ENCODE measurements around the gene HEATR5A. TPM values are rescaled to one million over a fixed set of nuclear protein-coding genes. Genes with fewer than 3 reads are reported as not detected.

Gene HEATR5A
- total and polyA plus RNA-seq, 10 of the 15 experiments (the other 5 are each of a cell fraction or from before 2014, with no cell fraction given) = 5.1 to 37.1 (median 13.8) TPM

- no peak overlapping the region for H3K4me3 ChIP-seq
- H3K4me1 ChIP-seq (ENCODE audit: control insufficient read depth, insufficient read depth, low read length) = peaks cover 6% of the 10 kb centered on the region; the same call in 1 of the 2 replicates
- CTCF ChIA-PET = interaction anchor here (1.2 kb wide), 1 partner anchor 180 kb away, joined by 3 read pairs; no protein-coding TSS in a partner anchor
- no peaks in the 10 kb centered on the region for H3K27me3 ChIP-seq (replicated peaks in 1 of 2; ENCODE audit: control insufficient read depth in 2 of 2, insufficient read depth in 2 of 2, low read length in 1 of 2)
- peaks cover 2% of the 10 kb centered on the region; the same call in 1 of the 3 replicates for H3K9me3 ChIP-seq (replicated peaks; ENCODE audit: control insufficient read depth, insufficient read depth, low read length)
- in situ Hi-C loops (cut with MboI) (no loop called here), intact Hi-C loops (cut with micrococcal nuclease; ENCODE audit: unreplicated experiment) (loop anchor here (1.0 kb wide), 1 partner anchor 87 kb away; no protein-coding TSS in a partner anchor)
- no peak overlapping the region for H3K9ac ChIP-seq (ENCODE audit: control insufficient read depth, insufficient read depth, low read length)
- ATAC-seq (no peak), FAIRE-seq (no peak), DNase-seq (ENCODE audit: low read depth, low spot score) (no peak)
- H3K79me2 ChIP-seq (ENCODE audit: control insufficient read depth, insufficient read depth, low read length) = no peaks in the 10 kb centered on the region
- 59% methylated on average over 3 of the region's 3 CpGs for whole genome bisulfite sequencing (ENCODE audit: insufficient coverage, insufficient replicate concordance, low lambda C conversion rate, missing lambda C conversion rate)
- RAD21 ChIA-PET (ENCODE audit: unreplicated experiment) = no interaction called here
- SMC1A ChIA-PET (ENCODE audit: uncharacterized antibody, unreplicated experiment) = no interaction called here
- H2AFZ ChIP-seq (ENCODE audit: control insufficient read depth, low read depth, low read length) = no peak overlapping the region
- no peak for TF ChIP-seq E2F8 (IDR thresholded peaks at IDR 0.05; ENCODE audit: low read depth, partially characterized antibody)
- no peak for TF ChIP-seq CREB1 (IDR thresholded peaks at IDR 0.05; ENCODE audit: low read depth)
- no peak for TF ChIP-seq BRCA1 (IDR thresholded peaks at IDR 0.05; ENCODE audit: low read depth, low read length)
- no peaks in the 10 kb centered on the region for H4K20me1 ChIP-seq (ENCODE audit: control insufficient read depth, insufficient read depth)
- no TSS peak for BruUV-seq (replicated peaks)
- H3K27ac ChIP-seq (ENCODE audit: control insufficient read depth, insufficient read depth) = no peak overlapping the region
- H3K4me2 ChIP-seq (ENCODE audit: control insufficient read depth, insufficient read depth) = no peak overlapping the region
- POLR2A ChIA-PET = interaction anchor here (1.1 kb wide), 1 partner anchor 60 kb away, joined by 6 read pairs; no protein-coding TSS in a partner anchor
- H3K36me3 ChIP-seq (ENCODE audit: control insufficient read depth in 2 of 2, insufficient read depth in 2 of 2, low read length in 1 of 2) = no peaks in the 10 kb centered on the region
These were observed 150.6 kb downstream of the HEATR5A start for GRCh38 chr14:31269634-31270195.

- Histone ChIP-seq H3K9ac (ENCODE audit: control insufficient read depth, insufficient read depth, low read length) (no peak overlapping the region), H3K9me3 (replicated peaks; ENCODE audit: control insufficient read depth, insufficient read depth, low read length) (peaks cover 2% of the 10 kb centered on the region; the same call in 1 of the 3 replicates), H4K20me1 (ENCODE audit: control insufficient read depth, insufficient read depth) (no peaks in the 10 kb centered on the region), H2AFZ (ENCODE audit: control insufficient read depth, low read depth, low read length) (no peak overlapping the region), H3K27ac (ENCODE audit: control insufficient read depth, insufficient read depth) (no peak overlapping the region), H3K4me3 (no peak overlapping the region), H3K4me1 (ENCODE audit: control insufficient read depth, insufficient read depth, low read length) (peaks cover under 1% of the 10 kb centered on the region; the same call in 1 of the 2 replicates), H3K27me3 (replicated peaks in 1 of 2; ENCODE audit: control insufficient read depth in 2 of 2, insufficient read depth in 2 of 2, low read length in 1 of 2) (no peaks in the 10 kb centered on the region), H3K4me2 (ENCODE audit: control insufficient read depth, insufficient read depth) (no peak overlapping the region), H3K36me3 (ENCODE audit: control insufficient read depth in 2 of 2, insufficient read depth in 2 of 2, low read length in 1 of 2) (no peaks in the 10 kb centered on the region), H3K79me2 (ENCODE audit: control insufficient read depth, insufficient read depth, low read length) (no peaks in the 10 kb centered on the region)
- SMC1A ChIA-PET (ENCODE audit: uncharacterized antibody, unreplicated experiment) = interaction anchor here (1.0 kb wide), 1 partner anchor 310 kb away, joined by 3 read pairs; no protein-coding TSS in a partner anchor
- in situ Hi-C loops (cut with MboI) (no loop called here), intact Hi-C loops (cut with micrococcal nuclease; ENCODE audit: unreplicated experiment) (no loop called here)
- RAD21 ChIA-PET (ENCODE audit: unreplicated experiment) = no interaction called here
- DNase-seq (ENCODE audit: low read depth, low spot score) (no peak), ATAC-seq (no peak), FAIRE-seq (no peak)
- WGBS (ENCODE audit: insufficient coverage, insufficient replicate concordance, low lambda C conversion rate, missing lambda C conversion rate) = 64% methylated on average over 3 of the region's 3 CpGs
- CTCF ChIA-PET = no interaction called here
- no TSS peak for BruUV-seq (replicated peaks)
- POLR2A ChIA-PET = no interaction called here
- TF ChIP-seq IRF3 (IDR thresholded peaks at IDR 0.05) (no peak), SUPT20H (IDR thresholded peaks at IDR 0.05; ENCODE audit: borderline replicate concordance, control insufficient read depth, low read depth, low read length) (no peak), HDAC2 (IDR thresholded peaks at IDR 0.05) (no peak), BRCA1 (IDR thresholded peaks at IDR 0.05; ENCODE audit: low read depth, low read length) (no peak), BCL3 (IDR thresholded peaks at IDR 0.05; ENCODE audit: borderline replicate concordance, insufficient read depth, low read depth, low read length, poor library complexity, severe bottlenecking) (no peak), JUND (IDR thresholded peaks at IDR 0.05; ENCODE audit: low read depth, low read length) (no peak), MYC (IDR thresholded peaks at IDR 0.05; ENCODE audit: insufficient read depth, insufficient read length, insufficient replicate concordance, low read length, severe bottlenecking) (no peak), YY1 (IDR thresholded peaks at IDR 0.05; ENCODE audit: low read depth, low read length) (no peak), TCF3 (IDR thresholded peaks at IDR 0.05; ENCODE audit: borderline replicate concordance, insufficient read depth, low read depth, low read length) (no peak)
These were observed 152.1 kb downstream of the HEATR5A start for GRCh38 chr14:31268216-31268615.
